ENCODE data around the gene FAAP24.
"Not testable (repeated sequence)": the region's sequence is repeated elsewhere in the genome, so short reads cannot be mapped to it uniquely, and the experiment has no call there.

Gene FAAP24

GRCh38 chr19:32971715-32972540, at the start of gene FAAP24, which contains the start of gene CEP89:
FAAP24 (plus strand) TSS chr19:32972242; CDS start chr19:32973197, 955 bp downstream.
CEP89 (minus strand) TSS chr19:32971958; CDS start chr19:32971874, 84 bp downstream.
- DNase-seq = peak; percentile 99

- no peak for DNase-seq
Observed at GRCh38 chr19:32924200-32924599, 47.8 kb upstream of the FAAP24 start.

- no peak for DNase-seq
Observed at GRCh38 chr19:32928806-32929205, 43.2 kb upstream of the FAAP24 start.

- no peak for DNase-seq
Observed at GRCh38 chr19:32930567-32930966, 41.5 kb upstream of the FAAP24 start.

GRCh38 chr19:32933571-32933970, 38.5 kb upstream of the FAAP24 start:
- no peak for DNase-seq

- DNase-seq = no peak
Observed at GRCh38 chr19:32935629-32936028, 36.4 kb upstream of the FAAP24 start.

- DNase-seq = no peak
Observed at GRCh38 chr19:32936065-32936464, 36.0 kb upstream of the FAAP24 start.

- DNase-seq = not testable (repeated sequence)
Observed at GRCh38 chr19:32941273-32941672, 30.8 kb upstream of the FAAP24 start.

- DNase-seq = no peak
Observed at GRCh38 chr19:32945260-32945659, 26.8 kb upstream of the FAAP24 start.

GRCh38 chr19:32966750-32967149, 5.3 kb upstream of the FAAP24 start:
- no peak for DNase-seq

- no peak for DNase-seq
Observed at GRCh38 chr19:32969549-32969948, 2.5 kb upstream of the FAAP24 start.

GRCh38 chr19:32971012-32971595, 938 bp upstream of the FAAP24 start:
- no peak for DNase-seq

- DNase-seq = peak; percentile 87
Observed at GRCh38 chr19:32976223-32976805, 4.3 kb downstream of the FAAP24 start.

GRCh38 chr19:32977280-32977679, 5.2 kb downstream of the FAAP24 start:
- DNase-seq = no peak

GRCh38 chr19:32977813-32978212, 5.8 kb downstream of the FAAP24 start:
- not testable (repeated sequence) for DNase-seq

GRCh38 chr19:32979807-32980206, 7.8 kb downstream of the FAAP24 start:
- not testable (repeated sequence) for DNase-seq

GRCh38 chr19:32982488-32982887, 10.4 kb downstream of the FAAP24 start:
- DNase-seq = not testable (repeated sequence)

GRCh38 chr19:32988254-32988653, 16.2 kb downstream of the FAAP24 start:
- not testable (repeated sequence) for DNase-seq

GRCh38 chr19:32988724-32989123, 16.7 kb downstream of the FAAP24 start:
- DNase-seq = no peak

- not testable (repeated sequence) for DNase-seq
Observed at GRCh38 chr19:32995966-32996365, 23.9 kb downstream of the FAAP24 start.

GRCh38 chr19:32997061-32997464, 25.0 kb downstream of the FAAP24 start:
- not testable (repeated sequence) for DNase-seq

GRCh38 chr19:32997716-32998355, 25.8 kb downstream of the FAAP24 start:
- no peak for DNase-seq

GRCh38 chr19:32998722-32999121, 26.7 kb downstream of the FAAP24 start:
- no peak for DNase-seq
